H1 (cell line): Measurements from ENCODE around the gene CADM2. TPM values are rescaled to one million over a fixed set of nuclear protein-coding genes. Genes with fewer than 3 reads are reported as not detected.

Experiments
- CTCF ChIA-PET: fragments of 300-600 bp; sonication (Branson Sonifier 250); formaldehyde crosslinking; loops from one replicate; lab custom pipeline; 2021; ENCODE audit not compliant: partially characterized antibody; lab: Charles Lee
- POLR2A ChIA-PET: fragments of 300-600 bp; sonication (Branson Sonifier 250); formaldehyde crosslinking; loops from one replicate; lab custom pipeline; 2021; ENCODE audit warnings: inconsistent platforms; ENCODE audit not compliant: partially characterized antibody; lab: Charles Lee
- DNase-seq, 2 experiments: peaks; one replicate each; pipeline versions ENCODE4 v3.0.0 to v3.0.0-alpha.2; 2010 to 2022; ENCODE audit warnings: low spot score in 2 of 2, low read depth in 1 of 2, mixed read lengths in 1 of 2
- FAIRE-seq: peaks from 2 replicates; lab custom pipeline; 2011; peaks lifted over from hg19 to GRCh38; lab: Jason Lieb, UNC
- H2AFZ ChIP-seq: 2 replicates; pipeline ENCODE4 v1.8.1; 2012; ENCODE audit warnings: low read length, inconsistent platforms
- H2AK5ac ChIP-seq: 2 replicates; pipeline ENCODE4 v1.6.1; 2013; ENCODE audit warnings: low read depth, low read length
- H2BK120ac ChIP-seq: replicated peaks from 2 replicates; pipeline ENCODE3; 2013; ENCODE audit warnings: low read depth, low read length, inconsistent platforms
- H2BK12ac ChIP-seq: 2 replicates; pipeline ENCODE4 v1.6.1; 2013; ENCODE audit warnings: low read depth, low read length
- H2BK15ac ChIP-seq: 2 replicates; pipeline ENCODE4 v1.6.1; 2013; ENCODE audit warnings: low read length
- H2BK20ac ChIP-seq: 2 replicates; pipeline ENCODE4 v1.6.1; 2013; ENCODE audit warnings: low read length
- H2BK5ac ChIP-seq: 2 replicates; pipeline ENCODE4 v1.6.1; 2013; ENCODE audit warnings: low read depth, low read length
- H3K14ac ChIP-seq: 2 replicates; pipeline ENCODE4 v1.6.1; 2013; ENCODE audit warnings: inconsistent platforms; ENCODE audit not compliant: insufficient read length
- H3K18ac ChIP-seq: 2 replicates; pipeline ENCODE4 v1.6.1; 2013; ENCODE audit warnings: low read length; ENCODE audit errors: extremely low read depth
- H3K23ac ChIP-seq: 2 replicates; pipeline ENCODE4 v1.6.1; 2013; ENCODE audit warnings: inconsistent platforms; ENCODE audit not compliant: insufficient read length
- H3K23me2 ChIP-seq: 2 replicates; pipeline ENCODE4 v1.6.1; 2013; ENCODE audit warnings: low read depth, low read length
- H3K27ac ChIP-seq: 2 replicates; pipeline ENCODE4 v1.6.1; 2011; ENCODE audit warnings: low read depth, low read length, inconsistent platforms
- H3K27me3 ChIP-seq, 4 experiments: replicated peaks in 1 of 4; 1 replicate in 1 of 4; 2 replicates in 3 of 4; pipeline versions ENCODE4 v1.6.1 to v1.8.1; 2011 to 2013; ENCODE audit warnings: low read length in 3 of 4, mild to moderate bottlenecking in 3 of 4, inconsistent platforms in 2 of 4, mixed read lengths in 2 of 4, moderate library complexity in 1 of 4; ENCODE audit not compliant: control insufficient read depth in 3 of 4, insufficient read depth in 3 of 4; ENCODE audit errors: extremely low read depth in 1 of 4
- H3K36me3 ChIP-seq, 4 experiments: 2 replicates each; pipeline versions ENCODE4 v1.6.1 to v1.8.1; 2011 to 2013; ENCODE audit warnings: mild to moderate bottlenecking in 4 of 4, low read length in 3 of 4, moderate library complexity in 2 of 4, control low read depth in 1 of 4, inconsistent platforms in 1 of 4; ENCODE audit not compliant: insufficient read depth in 4 of 4, control insufficient read depth in 2 of 4
- H3K4ac ChIP-seq: replicated peaks from 2 replicates; pipeline ENCODE3; 2013; ENCODE audit warnings: low read length, low read depth, mixed read lengths, inconsistent platforms; ENCODE audit not compliant: insufficient read length
- H3K4me1 ChIP-seq, 4 experiments: replicated peaks in 1 of 4; 1 replicate in 1 of 4; 2 replicates in 3 of 4; pipeline versions ENCODE4 v1.6.1 to v1.8.1; 2011 to 2013; ENCODE audit warnings: low read length in 3 of 4, inconsistent platforms in 2 of 4, mixed read lengths in 1 of 4; ENCODE audit not compliant: insufficient read depth in 4 of 4, control insufficient read depth in 3 of 4
- H3K4me2 ChIP-seq, 2 experiments: 2 replicates each; pipeline versions ENCODE4 v1.6.1 to v1.8.1; 2011 to 2013; ENCODE audit warnings: low read depth in 2 of 2, low read length in 2 of 2, control low read depth in 1 of 2, inconsistent platforms in 1 of 2, mild to moderate bottlenecking in 1 of 2; ENCODE audit not compliant: insufficient read depth in 1 of 2
- H3K4me3 ChIP-seq, 4 experiments: fragments of 200-600, 300-600 bp in 1 of 4; sonication (generic), shearing (Covaris generic), sonication (Bioruptor Twin) in 1 of 4; 2 replicates each; pipeline versions ENCODE4 v1.5.1 to v1.8.1; 2011 to 2016; ENCODE audit warnings: low read length in 4 of 4, low read depth in 3 of 4, control low read depth in 2 of 4, inconsistent platforms in 2 of 4, mild to moderate bottlenecking in 2 of 4, mixed read lengths in 1 of 4, moderate library complexity in 1 of 4; ENCODE audit not compliant: insufficient read depth in 2 of 4; ENCODE audit errors: extremely low read depth in 1 of 4
- H3K56ac ChIP-seq: replicated peaks from 2 replicates; pipeline ENCODE3; 2013; ENCODE audit warnings: low read depth, mild to moderate bottlenecking, mixed read lengths, low read length, inconsistent platforms; ENCODE audit not compliant: insufficient read length
- H3K79me1 ChIP-seq: 2 replicates; pipeline ENCODE4 v1.6.1; 2013; ENCODE audit warnings: low read depth, low read length, control low read depth
- H3K79me2 ChIP-seq, 2 experiments: 2 replicates each; pipeline versions ENCODE4 v1.6.1 to v1.8.1; 2012 to 2013; ENCODE audit warnings: low read length in 2 of 2, mild to moderate bottlenecking in 2 of 2, inconsistent platforms in 1 of 2; ENCODE audit not compliant: insufficient read depth in 2 of 2, control insufficient read depth in 1 of 2
- H3K9ac ChIP-seq, 4 experiments: replicated peaks in 1 of 4; 1 replicate in 1 of 4; 2 replicates in 3 of 4; pipeline versions ENCODE4 v1.6.1 to v1.8.1; 2011 to 2013; ENCODE audit warnings: low read depth in 3 of 4, low read length in 3 of 4, control low read depth in 2 of 4, mild to moderate bottlenecking in 2 of 4, moderate library complexity in 2 of 4, inconsistent platforms in 1 of 4; ENCODE audit errors: extremely low read depth in 1 of 4
- H3K9me3 ChIP-seq, 2 experiments: 2 replicates each; pipeline versions ENCODE4 v1.6.1 to v1.8.1; 2012 to 2013; ENCODE audit warnings: mild to moderate bottlenecking in 2 of 2, moderate library complexity in 2 of 2, control low read depth in 1 of 2, inconsistent platforms in 1 of 2, low read depth in 1 of 2, low read length in 1 of 2, mixed read lengths in 1 of 2; ENCODE audit not compliant: insufficient read depth in 2 of 2
- H4K20me1 ChIP-seq, 2 experiments: replicated peaks in 1 of 2; 2 replicates each; pipeline versions ENCODE3 to v1.8.1; 2011 to 2013; ENCODE audit warnings: inconsistent platforms in 2 of 2, low read length in 2 of 2, mild to moderate bottlenecking in 1 of 2; ENCODE audit not compliant: insufficient read depth in 2 of 2, control insufficient read depth in 1 of 2
- H4K5ac ChIP-seq: 2 replicates; pipeline ENCODE4 v1.6.1; 2013; ENCODE audit warnings: low read length, low read depth, mixed read lengths, inconsistent platforms; ENCODE audit not compliant: insufficient read length
- H4K8ac ChIP-seq: 2 replicates; pipeline ENCODE4 v1.8.0; 2013; ENCODE audit warnings: mild to moderate bottlenecking, moderate library complexity, low read length, inconsistent platforms; ENCODE audit not compliant: insufficient read depth; ENCODE audit errors: extremely low read depth
- H4K91ac ChIP-seq: replicated peaks from 2 replicates; pipeline ENCODE3; 2013; ENCODE audit warnings: low read length, mixed read lengths, inconsistent platforms; ENCODE audit not compliant: insufficient read length
- ATF3 ChIP-seq: IDR thresholded peaks from 2 replicates; pipeline ENCODE4 v1.6.1; 2011; ENCODE audit warnings: low read depth, mild to moderate bottlenecking, low read length; ENCODE audit not compliant: insufficient read depth
- BCL11A ChIP-seq, 2 experiments: IDR thresholded peaks; one replicate each; pipeline ENCODE4 v1.6.1; 2011; ENCODE audit warnings: low read depth in 2 of 2, low read length in 2 of 2, mild to moderate bottlenecking in 2 of 2
- BRCA1 ChIP-seq: IDR thresholded peaks from 2 replicates; pipeline ENCODE4 v1.6.1; 2012; ENCODE audit warnings: low read depth, low read length, improper control_type of control experiment
- CBX8 ChIP-seq: fragments of 300-800, 300-1000 bp; sonication (generic); IDR thresholded peaks from 2 replicates; pipeline ENCODE4 v1.7.1; 2016; ENCODE audit warnings: low read depth, low read length, borderline replicate concordance
- CREB1 ChIP-seq: IDR thresholded peaks from 2 replicates; pipeline ENCODE4 v1.6.1; 2012; ENCODE audit warnings: inconsistent platforms
- GTF2F1 ChIP-seq: IDR thresholded peaks from 2 replicates; pipeline ENCODE4 v1.6.1; 2012; ENCODE audit warnings: low read depth, low read length, improper control_type of control experiment, borderline replicate concordance
- MAFK ChIP-seq: IDR thresholded peaks from 2 replicates; pipeline ENCODE4 v1.6.1; 2012; ENCODE audit warnings: low read depth, mild to moderate bottlenecking, improper control_type of control experiment, low read length
- RBBP5 ChIP-seq: IDR thresholded peaks from 2 replicates; pipeline ENCODE4 v1.7.1; 2012; ENCODE audit warnings: low read depth, mild to moderate bottlenecking, inconsistent platforms, low read length, moderate library complexity, borderline replicate concordance
- RXRA ChIP-seq: IDR thresholded peaks from 2 replicates; pipeline ENCODE4 v1.6.1; 2011; ENCODE audit warnings: low read depth, mild to moderate bottlenecking, low read length, moderate library complexity; ENCODE audit not compliant: insufficient read depth
- SAP30 ChIP-seq: fragments of 300-600 bp; sonication (generic); IDR thresholded peaks from 2 replicates; pipeline ENCODE4 v1.7.1; 2012; ENCODE audit warnings: low read length, moderate library complexity, mild to moderate bottlenecking, inconsistent platforms; ENCODE audit not compliant: insufficient read depth, insufficient replicate concordance
- SIX5 ChIP-seq: IDR thresholded peaks from 2 replicates; pipeline ENCODE4 v1.6.1; 2011; ENCODE audit warnings: mild to moderate bottlenecking, low read depth, low read length
- SP1 ChIP-seq: IDR thresholded peaks from 2 replicates; pipeline ENCODE4 v1.6.1; 2011; ENCODE audit warnings: low read depth, low read length
- TAF7 ChIP-seq: optimal IDR thresholded peaks from 2 replicates; pipeline ENCODE3; 2011; ENCODE audit warnings: low read depth, mild to moderate bottlenecking, inconsistent platforms, low read length, moderate library complexity, borderline replicate concordance
- polyA plus RNA-seq, 7 experiments: library from polyadenylated mRNA; depleted of rRNA in 3 of 7; stranded (reverse) in 5 of 7; unstranded in 2 of 7; fragments of >200 nt in 5 of 7; fragments of 200-250 nt in 2 of 7; gene quantifications; 1 replicate in 5 of 7; 2 replicates in 1 of 7; 4 replicates in 1 of 7; pipeline versions ENCODE4 v1.2.1 to v1.2.3, GENCODE V29; 2011 to 2013; ENCODE audit warnings: missing spikeins in 2 of 7, mixed read lengths in 2 of 7
- total RNA-seq: library from RNA; stranded (reverse); fragmentation: NEBNext Ultra II Directional; extraction: Animal tissue kit (Norgen Biotek cat#: 25700); gene quantifications from 2 replicates; pipeline ENCODE4 v1.2.1, GENCODE V29; 2021

CADM2 gene
- total and polyA plus RNA-seq, 2 of the 8 experiments (the other 6 are each of a cell fraction or from before 2014, with no cell fraction given) = 14.9 to 20.9 TPM

DNA sequence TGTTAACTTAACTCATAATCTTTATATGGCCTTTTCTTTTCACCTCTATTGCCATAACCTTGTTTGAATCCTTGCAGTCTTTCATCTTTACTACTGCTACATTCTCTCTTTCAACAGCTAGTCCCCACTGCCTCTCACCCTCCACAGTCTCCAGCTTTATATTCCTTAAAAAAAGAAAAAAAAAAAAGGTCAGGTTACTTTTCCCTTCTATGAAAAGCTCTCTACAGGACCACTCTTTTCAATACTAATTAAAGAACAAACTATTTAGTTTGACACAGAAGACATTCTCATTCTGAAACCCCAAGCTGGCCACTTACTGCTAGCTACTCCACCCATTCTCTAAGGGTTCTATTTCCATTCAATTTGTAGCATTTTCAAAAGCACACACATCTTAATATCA is 25.6 kb downstream of the CADM2 start:
- no peak overlapping the region for H2BK20ac ChIP-seq
- no peak overlapping the region for H3K14ac ChIP-seq
- peaks cover 0 to 23% of the 10 kb centered on the region in 2 experiments; a peak in 2 of 4 replicates for H3K79me2 ChIP-seq
- H3K79me1 ChIP-seq = no peaks in the 10 kb centered on the region
- no peaks in the 10 kb centered on the region for H3K23me2 ChIP-seq
- peaks cover 0 to 16% (median 3%) of the 10 kb centered on the region in 4 experiments; a peak in 3 of 7 replicates for H3K4me1 ChIP-seq
- H3K4ac ChIP-seq = no peak overlapping the region
- H3K9ac ChIP-seq = no peak overlapping the region
- H4K91ac ChIP-seq = no peak overlapping the region
- no peak overlapping the region for H4K5ac ChIP-seq
- no peak overlapping the region for H2BK5ac ChIP-seq
- no peak overlapping the region for H2BK12ac ChIP-seq
- no peaks in the 10 kb centered on the region for H3K9me3 ChIP-seq
- no peak overlapping the region for H3K23ac ChIP-seq
- H3K4me3 ChIP-seq = peak overlapping the region in 1 of 4 experiments; percentile 11; a peak in 1 of 8 replicates
- FAIRE-seq (no peak), DNase-seq (no peak)
- no peaks in the 10 kb centered on the region for H3K27me3 ChIP-seq
- H3K27ac ChIP-seq = no peak overlapping the region
- no peak overlapping the region for H2BK15ac ChIP-seq
- H2AK5ac ChIP-seq = no peak overlapping the region
- no peak overlapping the region for H2BK120ac ChIP-seq
- CTCF ChIA-PET = interaction anchor here (0.6 kb wide), 2 partner anchors 20 to 215 kb away, joined by 3 read pairs; no protein-coding TSS in a partner anchor
- peak overlapping the region; percentile 41; a peak in 2 of 4 replicates for H3K4me2 ChIP-seq
- H4K8ac ChIP-seq = no peak overlapping the region
- H3K18ac ChIP-seq = no peak overlapping the region
- no peak overlapping the region for H2AFZ ChIP-seq
- POLR2A ChIA-PET = interaction anchor here (0.6 to 1.0 kb wide), 3 partner anchors 9 to 394 kb away, joined by 3 to 5 read pairs (median 3); no protein-coding TSS in a partner anchor
- no peaks in the 10 kb centered on the region for H4K20me1 ChIP-seq
- no peak overlapping the region for H3K56ac ChIP-seq
- H3K36me3 ChIP-seq = no peaks in the 10 kb centered on the region
- TF ChIP-seq SIX5 (no peak), RXRA (no peak), BCL11A (IDR thresholded peaks at IDR 0.05; ENCODE audit: low read depth in 2 of 2, low read length in 2 of 2) (no peak), MAFK (no peak), CBX8 (no peak), GTF2F1 (no peak), TAF7 (no peak), CREB1 (no peak), RBBP5 (no peak), ATF3 (no peak), SP1 (no peak), SAP30 (no peak), BRCA1 (no peak)
